NK-92 treated with Interleukin-12 subunit alpha and Interleukin-12 subunit beta, amount 100 ng/mL, for 24 hours (cell line): ENCODE data around the gene POLE3.
"Not testable (repeated sequence)": the region's sequence is repeated elsewhere in the genome, so short reads cannot be mapped to it uniquely, and the experiment has no call there.

Experiments
- DNase-seq: peaks from one replicate; lab custom pipeline; 2025; lab: John Stamatoyannopoulos, UW

Gene POLE3

GRCh38 chr9:113410207-113410864 lies at the start of gene POLE3, which contains the start of gene C9orf43:
POLE3 (minus strand) TSS chr9:113410675; CDS start chr9:113410293, 382 bp downstream.
C9orf43 (plus strand) TSS chr9:113410747; CDS start chr9:113413494, 2,747 bp downstream.
- DNase-seq: peak; percentile 85

GRCh38 chr9:113456235-113456634 lies 45.8 kb upstream of the POLE3 start:
- DNase-seq: no peak

GRCh38 chr9:113454914-113455761 lies 44.7 kb upstream of the POLE3 start:
- no peak for DNase-seq

GRCh38 chr9:113452113-113452605 lies 41.7 kb upstream of the POLE3 start:
- DNase-seq: no peak

GRCh38 chr9:113449376-113449775 lies 38.9 kb upstream of the POLE3 start:
- no peak for DNase-seq

GRCh38 chr9:113446323-113446740 lies 35.9 kb upstream of the POLE3 start:
- DNase-seq: no peak

GRCh38 chr9:113444736-113445135 lies 34.3 kb upstream of the POLE3 start:
- no peak for DNase-seq

GRCh38 chr9:113437716-113438115 lies 27.2 kb upstream of the POLE3 start:
- not testable (repeated sequence) for DNase-seq

- no peak for DNase-seq
Observed at GRCh38 chr9:113436728-113437515, 26.4 kb upstream of the POLE3 start.

GRCh38 chr9:113431191-113431590 lies 20.7 kb upstream of the POLE3 start:
- no peak for DNase-seq

GRCh38 chr9:113428062-113428615 lies 17.7 kb upstream of the POLE3 start:
- no peak for DNase-seq

GRCh38 chr9:113427629-113428028 lies 17.2 kb upstream of the POLE3 start:
- no peak for DNase-seq

- DNase-seq: no peak
Observed at GRCh38 chr9:113426701-113427100, 16.2 kb upstream of the POLE3 start.

- DNase-seq: no peak
Observed at GRCh38 chr9:113425072-113425471, 14.6 kb upstream of the POLE3 start.

GRCh38 chr9:113421726-113422125 lies 11.3 kb upstream of the POLE3 start:
- DNase-seq: no peak

- DNase-seq: no peak
Observed at GRCh38 chr9:113417370-113417769, 6.9 kb upstream of the POLE3 start.

GRCh38 chr9:113416149-113416721 lies 5.8 kb upstream of the POLE3 start:
- DNase-seq: no peak

GRCh38 chr9:113409883-113410206 lies 630 bp downstream of the POLE3 start:
- DNase-seq: no peak

GRCh38 chr9:113409481-113409880 lies 994 bp downstream of the POLE3 start:
- DNase-seq: no peak

GRCh38 chr9:113406873-113407511 lies 3.5 kb downstream of the POLE3 start:
- peak; percentile 12 for DNase-seq

- not testable (repeated sequence) for DNase-seq
Observed at GRCh38 chr9:113406353-113406752, 4.1 kb downstream of the POLE3 start.
